B cell (primary cell): ENCODE results near the gene PRR9.

Experiments
- EZH2 ChIP-seq: IDR thresholded peaks from 2 replicates; pipeline ENCODE4 v1.6.1; 2012; ENCODE audit warnings: borderline replicate concordance, low read depth, mild to moderate bottlenecking, moderate library complexity, low read length; ENCODE audit not compliant: insufficient read depth, poor library complexity, severe bottlenecking
- TF ChIP-seq, protein P1 (sequence below): fragments of 200-600 bp; IDR thresholded peaks from one replicate; pipeline ENCODE4 v1.8.0; 2022; ENCODE audit warnings: antibody characterized with exemption, mild to moderate bottlenecking

DNA sequence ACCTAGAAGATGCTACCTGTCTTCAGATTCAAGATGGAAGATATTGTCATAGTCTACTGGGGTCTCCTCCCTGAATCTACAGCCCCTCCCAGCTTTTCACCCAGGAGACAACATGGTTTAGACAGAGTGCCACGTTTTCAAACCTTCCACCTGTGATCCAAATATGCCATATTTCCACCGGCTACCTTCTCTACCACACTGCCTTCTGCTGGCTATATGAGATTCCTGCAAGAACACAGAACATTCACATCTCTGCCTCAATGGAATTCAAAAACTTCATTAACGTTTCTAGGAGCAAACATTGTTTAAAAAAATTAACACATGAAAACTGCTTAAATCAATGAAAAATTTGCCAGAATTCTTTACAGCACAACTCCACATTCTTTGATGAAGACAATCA lies 27.0 kb upstream of the PRR9 start:
- no peak for TF ChIP-seq EZH2
- TF ChIP-seq, protein P1, sequence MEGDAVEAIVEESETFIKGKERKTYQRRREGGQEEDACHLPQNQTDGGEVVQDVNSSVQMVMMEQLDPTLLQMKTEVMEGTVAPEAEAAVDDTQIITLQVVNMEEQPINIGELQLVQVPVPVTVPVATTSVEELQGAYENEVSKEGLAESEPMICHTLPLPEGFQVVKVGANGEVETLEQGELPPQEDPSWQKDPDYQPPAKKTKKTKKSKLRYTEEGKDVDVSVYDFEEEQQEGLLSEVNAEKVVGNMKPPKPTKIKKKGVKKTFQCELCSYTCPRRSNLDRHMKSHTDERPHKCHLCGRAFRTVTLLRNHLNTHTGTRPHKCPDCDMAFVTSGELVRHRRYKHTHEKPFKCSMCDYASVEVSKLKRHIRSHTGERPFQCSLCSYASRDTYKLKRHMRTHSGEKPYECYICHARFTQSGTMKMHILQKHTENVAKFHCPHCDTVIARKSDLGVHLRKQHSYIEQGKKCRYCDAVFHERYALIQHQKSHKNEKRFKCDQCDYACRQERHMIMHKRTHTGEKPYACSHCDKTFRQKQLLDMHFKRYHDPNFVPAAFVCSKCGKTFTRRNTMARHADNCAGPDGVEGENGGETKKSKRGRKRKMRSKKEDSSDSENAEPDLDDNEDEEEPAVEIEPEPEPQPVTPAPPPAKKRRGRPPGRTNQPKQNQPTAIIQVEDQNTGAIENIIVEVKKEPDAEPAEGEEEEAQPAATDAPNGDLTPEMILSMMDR = no peak
